ENCODE measurements around the gene IFT88.

IFT88 gene

DNA sequence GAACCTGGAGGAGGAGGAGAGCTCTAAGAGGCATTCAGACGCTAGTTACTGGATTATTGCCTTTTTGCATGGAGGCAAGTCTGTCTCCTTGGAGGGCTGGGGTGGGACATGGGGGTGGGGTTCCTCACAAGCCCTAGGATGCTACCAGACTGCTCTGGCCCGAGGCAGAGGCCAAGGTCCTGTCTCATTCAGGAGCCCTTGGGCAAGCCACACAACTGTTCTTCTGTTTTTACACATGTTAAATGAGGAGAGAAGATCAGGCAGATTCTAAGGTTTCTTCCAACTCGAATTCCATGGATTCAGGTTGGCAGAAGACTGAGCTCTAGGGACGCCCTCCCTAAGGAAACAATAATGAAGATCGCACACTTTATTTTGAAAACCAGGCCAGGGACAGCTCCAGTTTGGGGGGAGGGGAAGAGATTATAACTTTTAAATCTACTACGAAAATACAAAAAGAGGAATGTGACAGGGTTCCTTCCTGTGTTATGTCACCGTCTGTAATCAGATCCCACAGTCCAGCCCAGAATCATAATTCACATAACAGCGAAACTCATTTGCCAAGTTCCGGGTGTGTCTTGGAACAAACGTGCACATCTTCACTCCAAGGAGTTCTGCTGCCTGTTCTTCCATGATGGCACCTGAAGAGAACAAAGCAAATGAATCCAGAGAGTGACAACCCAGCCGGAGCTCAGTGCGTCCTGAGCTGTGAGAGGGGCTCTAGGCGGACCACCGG lies 161.8 kb downstream of the IFT88 start (continued):
- TF ChIP-seq, protein P1, sequence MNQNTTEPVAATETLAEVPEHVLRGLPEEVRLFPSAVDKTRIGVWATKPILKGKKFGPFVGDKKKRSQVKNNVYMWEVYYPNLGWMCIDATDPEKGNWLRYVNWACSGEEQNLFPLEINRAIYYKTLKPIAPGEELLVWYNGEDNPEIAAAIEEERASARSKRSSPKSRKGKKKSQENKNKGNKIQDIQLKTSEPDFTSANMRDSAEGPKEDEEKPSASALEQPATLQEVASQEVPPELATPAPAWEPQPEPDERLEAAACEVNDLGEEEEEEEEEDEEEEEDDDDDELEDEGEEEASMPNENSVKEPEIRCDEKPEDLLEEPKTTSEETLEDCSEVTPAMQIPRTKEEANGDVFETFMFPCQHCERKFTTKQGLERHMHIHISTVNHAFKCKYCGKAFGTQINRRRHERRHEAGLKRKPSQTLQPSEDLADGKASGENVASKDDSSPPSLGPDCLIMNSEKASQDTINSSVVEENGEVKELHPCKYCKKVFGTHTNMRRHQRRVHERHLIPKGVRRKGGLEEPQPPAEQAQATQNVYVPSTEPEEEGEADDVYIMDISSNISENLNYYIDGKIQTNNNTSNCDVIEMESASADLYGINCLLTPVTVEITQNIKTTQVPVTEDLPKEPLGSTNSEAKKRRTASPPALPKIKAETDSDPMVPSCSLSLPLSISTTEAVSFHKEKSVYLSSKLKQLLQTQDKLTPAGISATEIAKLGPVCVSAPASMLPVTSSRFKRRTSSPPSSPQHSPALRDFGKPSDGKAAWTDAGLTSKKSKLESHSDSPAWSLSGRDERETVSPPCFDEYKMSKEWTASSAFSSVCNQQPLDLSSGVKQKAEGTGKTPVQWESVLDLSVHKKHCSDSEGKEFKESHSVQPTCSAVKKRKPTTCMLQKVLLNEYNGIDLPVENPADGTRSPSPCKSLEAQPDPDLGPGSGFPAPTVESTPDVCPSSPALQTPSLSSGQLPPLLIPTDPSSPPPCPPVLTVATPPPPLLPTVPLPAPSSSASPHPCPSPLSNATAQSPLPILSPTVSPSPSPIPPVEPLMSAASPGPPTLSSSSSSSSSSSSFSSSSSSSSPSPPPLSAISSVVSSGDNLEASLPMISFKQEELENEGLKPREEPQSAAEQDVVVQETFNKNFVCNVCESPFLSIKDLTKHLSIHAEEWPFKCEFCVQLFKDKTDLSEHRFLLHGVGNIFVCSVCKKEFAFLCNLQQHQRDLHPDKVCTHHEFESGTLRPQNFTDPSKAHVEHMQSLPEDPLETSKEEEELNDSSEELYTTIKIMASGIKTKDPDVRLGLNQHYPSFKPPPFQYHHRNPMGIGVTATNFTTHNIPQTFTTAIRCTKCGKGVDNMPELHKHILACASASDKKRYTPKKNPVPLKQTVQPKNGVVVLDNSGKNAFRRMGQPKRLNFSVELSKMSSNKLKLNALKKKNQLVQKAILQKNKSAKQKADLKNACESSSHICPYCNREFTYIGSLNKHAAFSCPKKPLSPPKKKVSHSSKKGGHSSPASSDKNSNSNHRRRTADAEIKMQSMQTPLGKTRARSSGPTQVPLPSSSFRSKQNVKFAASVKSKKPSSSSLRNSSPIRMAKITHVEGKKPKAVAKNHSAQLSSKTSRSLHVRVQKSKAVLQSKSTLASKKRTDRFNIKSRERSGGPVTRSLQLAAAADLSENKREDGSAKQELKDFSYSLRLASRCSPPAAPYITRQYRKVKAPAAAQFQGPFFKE (tag by site-specific recombination; IDR thresholded peaks at IDR 0.05; ENCODE audit: borderline replicate concordance) = no peak
- TF ChIP-seq ZNF548 (tag by site-specific recombination; IDR thresholded peaks at IDR 0.05) (no peak), EGR2 (tag by site-specific recombination; IDR thresholded peaks at IDR 0.05; ENCODE audit: low read depth) (no peak), ZNF501 (tag by site-specific recombination; IDR thresholded peaks at IDR 0.05) (no peak), ZNF76 (tag by site-specific recombination; IDR thresholded peaks at IDR 0.05; ENCODE audit: borderline replicate concordance, low read depth) (no peak)

GRCh38 chr13:20729633-20730585 lies 163.0 kb downstream of the IFT88 start:
- H3K27ac ChIP-seq (ENCODE audit: extremely low read depth, low read depth, low read length) = no peak overlapping the region
- no peaks in the 10 kb centered on the region for H3K9me3 ChIP-seq (ENCODE audit: control insufficient read depth, insufficient read depth, low read depth, low read length)
- ChIA-PET CTCF (no interaction called here), POLR2A (no interaction called here)
- H3K36me3 ChIP-seq (ENCODE audit: control insufficient read depth in 2 of 2, insufficient read depth in 1 of 2, low read length in 2 of 2) = no peaks in the 10 kb centered on the region
- no peaks in the 10 kb centered on the region for H3K4me1 ChIP-seq (ENCODE audit: control insufficient read depth, insufficient read depth, low read length)
- H3K4me3 ChIP-seq (ENCODE audit: low read depth, low read length) = no peak overlapping the region
- TF ChIP-seq YY1 (tag by site-specific recombination; IDR thresholded peaks at IDR 0.05) = no peak
- TF ChIP-seq, protein P2, sequence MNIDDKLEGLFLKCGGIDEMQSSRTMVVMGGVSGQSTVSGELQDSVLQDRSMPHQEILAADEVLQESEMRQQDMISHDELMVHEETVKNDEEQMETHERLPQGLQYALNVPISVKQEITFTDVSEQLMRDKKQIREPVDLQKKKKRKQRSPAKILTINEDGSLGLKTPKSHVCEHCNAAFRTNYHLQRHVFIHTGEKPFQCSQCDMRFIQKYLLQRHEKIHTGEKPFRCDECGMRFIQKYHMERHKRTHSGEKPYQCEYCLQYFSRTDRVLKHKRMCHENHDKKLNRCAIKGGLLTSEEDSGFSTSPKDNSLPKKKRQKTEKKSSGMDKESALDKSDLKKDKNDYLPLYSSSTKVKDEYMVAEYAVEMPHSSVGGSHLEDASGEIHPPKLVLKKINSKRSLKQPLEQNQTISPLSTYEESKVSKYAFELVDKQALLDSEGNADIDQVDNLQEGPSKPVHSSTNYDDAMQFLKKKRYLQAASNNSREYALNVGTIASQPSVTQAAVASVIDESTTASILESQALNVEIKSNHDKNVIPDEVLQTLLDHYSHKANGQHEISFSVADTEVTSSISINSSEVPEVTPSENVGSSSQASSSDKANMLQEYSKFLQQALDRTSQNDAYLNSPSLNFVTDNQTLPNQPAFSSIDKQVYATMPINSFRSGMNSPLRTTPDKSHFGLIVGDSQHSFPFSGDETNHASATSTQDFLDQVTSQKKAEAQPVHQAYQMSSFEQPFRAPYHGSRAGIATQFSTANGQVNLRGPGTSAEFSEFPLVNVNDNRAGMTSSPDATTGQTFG (tag by site-specific recombination; IDR thresholded peaks at IDR 0.05; ENCODE audit: borderline replicate concordance) = no peak
- TF ChIP-seq ZNF174 (tag by site-specific recombination; IDR thresholded peaks at IDR 0.05) = no peak
- no peak for TF ChIP-seq SCRT2 (tag by site-specific recombination; IDR thresholded peaks at IDR 0.05)
- TF ChIP-seq ZNF837 (tag by site-specific recombination; IDR thresholded peaks at IDR 0.05) = no peak
- TF ChIP-seq KLF16 (tag by site-specific recombination; IDR thresholded peaks at IDR 0.05) = no peak
- no peak for TF ChIP-seq ZNF350 (tag by site-specific recombination; IDR thresholded peaks at IDR 0.05)
- TF ChIP-seq, protein P3, sequence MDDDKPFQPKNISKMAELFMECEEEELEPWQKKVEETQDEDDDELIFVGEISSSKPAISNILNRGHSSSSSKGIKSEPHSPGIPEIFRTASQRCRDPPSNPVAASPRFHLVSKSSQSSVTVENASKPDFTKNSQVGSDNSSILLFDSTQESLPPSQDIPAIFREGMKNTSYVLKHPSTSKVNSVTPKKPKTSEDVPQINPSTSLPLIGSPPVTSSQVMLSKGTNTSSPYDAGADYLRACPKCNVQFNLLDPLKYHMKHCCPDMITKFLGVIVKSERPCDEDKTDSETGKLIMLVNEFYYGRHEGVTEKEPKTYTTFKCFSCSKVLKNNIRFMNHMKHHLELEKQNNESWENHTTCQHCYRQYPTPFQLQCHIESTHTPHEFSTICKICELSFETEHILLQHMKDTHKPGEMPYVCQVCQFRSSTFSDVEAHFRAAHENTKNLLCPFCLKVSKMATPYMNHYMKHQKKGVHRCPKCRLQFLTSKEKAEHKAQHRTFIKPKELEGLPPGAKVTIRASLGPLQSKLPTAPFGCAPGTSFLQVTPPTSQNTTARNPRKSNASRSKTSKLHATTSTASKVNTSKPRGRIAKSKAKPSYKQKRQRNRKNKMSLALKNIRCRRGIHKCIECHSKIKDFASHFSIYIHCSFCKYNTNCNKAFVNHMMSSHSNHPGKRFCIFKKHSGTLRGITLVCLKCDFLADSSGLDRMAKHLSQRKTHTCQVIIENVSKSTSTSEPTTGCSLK (tag by site-specific recombination; IDR thresholded peaks at IDR 0.05) = no peak
- TF ChIP-seq ZBTB17 (tag by site-specific recombination; IDR thresholded peaks at IDR 0.05) = no peak
- TF ChIP-seq ZNF248 (tag by site-specific recombination; IDR thresholded peaks at IDR 0.05) = no peak
